GM19023 (cell line): Measurements from ENCODE around the gene INCA1.
"Not testable (repeated sequence)": the region's sequence is repeated elsewhere in the genome, so short reads cannot be mapped to it uniquely, and the experiment has no call there.

Experiments
- ATAC-seq: cut with Tn5 transposase; IDR thresholded peaks from one replicate; pipeline ENCODE4 v1.9.1; 2021; ENCODE audit warnings: mild to moderate bottlenecking, moderate library complexity; ENCODE audit not compliant: unreplicated experiment

The INCA1 gene

GRCh38 chr17:4997302-4998026 lies at the start of gene INCA1, which contains the start of gene KIF1C:
TSS of gene INCA1 (minus strand) at chr17:4997522. CDS start at chr17:4994437, 3,085 bp downstream.
TSS of gene KIF1C (plus strand) at chr17:4997950. CDS start at chr17:5000247, 2,297 bp downstream.
- peak; percentile 86 for ATAC-seq

- no peak for ATAC-seq
Measured at GRCh38 chr17:5045496-5045895, 48.2 kb upstream of the INCA1 start.

- no peak for ATAC-seq
Measured at GRCh38 chr17:5044630-5045029, 47.3 kb upstream of the INCA1 start.

- no peak for ATAC-seq
Measured at GRCh38 chr17:5043524-5043923, 46.2 kb upstream of the INCA1 start.

- ATAC-seq, result no peak
Measured at GRCh38 chr17:5042157-5043022, 45.1 kb upstream of the INCA1 start.

DNA sequence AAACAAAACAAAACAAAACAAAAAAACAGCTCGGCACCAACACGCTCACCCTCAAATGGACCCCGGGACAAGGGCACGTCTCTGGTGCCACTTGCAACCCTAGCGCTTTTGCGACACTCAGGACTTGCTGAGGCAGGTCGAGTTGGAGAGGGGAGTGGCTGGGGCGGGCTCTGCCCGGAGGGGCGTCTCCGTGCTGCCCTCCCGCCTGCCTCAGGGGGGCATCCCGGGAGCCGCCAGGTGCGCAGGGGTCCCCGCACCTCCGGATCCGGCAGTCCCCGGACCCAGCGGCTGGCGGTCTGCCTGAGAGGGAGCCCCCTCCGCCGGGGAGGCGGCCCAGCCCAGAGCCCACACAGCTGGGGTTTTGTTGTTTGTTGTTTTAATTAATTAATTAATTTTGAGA lies 38.0 kb upstream of the INCA1 start, which contains the start of gene SLC52A1:
SLC52A1 (minus strand) TSS at position 112 of the 400 bp plus-strand sequence. CDS start 820 bp downstream, outside the sequence.
- ATAC-seq, result no peak

- ATAC-seq, result no peak
Measured at GRCh38 chr17:5034651-5035050, 37.3 kb upstream of the INCA1 start.

GRCh38 chr17:5034063-5034462 lies 36.7 kb upstream of the INCA1 start:
- no peak for ATAC-seq

GRCh38 chr17:5033352-5034015 lies 36.2 kb upstream of the INCA1 start:
- no peak for ATAC-seq

DNA sequence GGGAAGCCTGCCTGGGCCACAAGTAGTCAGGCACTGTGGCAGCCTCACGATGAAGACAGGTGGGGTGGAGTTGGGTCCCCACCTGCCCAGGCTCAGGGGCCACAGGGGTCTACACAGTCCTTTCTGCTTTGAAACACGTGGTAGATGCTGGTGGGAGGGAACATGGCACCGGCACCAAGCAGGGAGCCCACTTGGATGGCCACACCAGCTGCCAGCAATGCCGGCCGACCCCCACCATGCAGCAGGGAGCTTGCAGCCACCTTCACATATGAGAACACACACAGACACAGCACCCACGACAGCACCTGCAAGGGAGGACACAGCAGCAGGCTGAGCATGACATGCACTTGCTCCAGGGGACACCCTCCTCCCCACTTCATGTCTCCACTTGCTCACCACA lies 35.5 kb upstream of the INCA1 start:
- no peak for ATAC-seq

DNA sequence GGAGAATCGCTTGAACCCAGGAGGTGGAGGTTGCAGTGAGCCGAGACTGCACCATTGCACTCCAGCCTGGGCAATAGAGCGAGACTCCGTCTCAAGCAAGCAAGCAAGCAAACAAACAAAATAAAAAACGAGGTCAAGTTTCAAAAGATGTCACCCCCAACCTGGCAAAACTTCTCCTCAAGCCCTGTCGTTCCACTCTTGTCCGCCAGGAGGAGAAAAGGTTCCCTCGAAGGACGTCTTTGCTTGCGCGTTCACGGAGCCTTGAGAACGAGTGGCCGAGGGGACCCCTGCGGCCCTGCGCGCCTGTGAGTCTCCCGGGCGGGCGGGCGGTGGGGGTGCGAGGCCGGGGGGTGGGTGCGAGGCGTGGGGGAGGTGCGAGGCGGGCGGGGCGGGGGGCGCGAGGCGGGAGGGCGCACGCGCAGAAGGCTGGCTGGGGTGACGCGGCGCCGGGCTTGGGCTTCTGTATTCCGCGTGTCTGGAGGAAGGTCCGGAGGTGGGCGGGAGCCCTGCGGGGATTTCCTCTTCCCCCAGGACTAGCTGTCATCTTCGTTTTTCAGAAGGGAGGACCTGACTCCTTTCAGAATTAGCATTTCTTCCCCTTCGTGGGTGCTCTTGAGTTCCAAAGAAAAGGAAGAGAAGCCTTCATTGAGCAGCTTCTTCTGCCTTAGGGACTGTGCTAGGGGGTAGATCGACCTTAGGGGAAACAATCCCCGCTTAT lies 34.2 kb upstream of the INCA1 start:
- ATAC-seq, result peak; percentile 50

GRCh38 chr17:5030168-5030567 lies 32.8 kb upstream of the INCA1 start:
- not testable (repeated sequence) for ATAC-seq

DNA sequence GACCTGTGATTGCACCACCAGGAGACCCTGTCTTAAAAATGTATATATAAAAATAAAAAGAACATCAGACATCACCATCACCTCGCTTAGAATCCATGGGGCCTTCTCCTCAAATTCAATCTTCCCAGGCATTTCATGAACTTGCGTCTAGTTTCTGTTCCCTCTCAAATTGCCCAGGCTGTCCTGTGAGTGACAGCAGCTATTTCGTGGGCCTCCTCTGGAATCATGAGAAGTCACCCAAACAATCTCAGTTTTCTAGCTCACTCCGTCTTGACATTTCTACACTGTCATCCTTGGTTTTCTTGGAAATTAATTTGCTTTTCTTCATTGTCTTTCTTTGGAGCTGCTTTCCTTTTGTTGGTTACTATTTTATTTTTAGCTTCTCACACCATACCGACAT lies 30.6 kb upstream of the INCA1 start:
- ATAC-seq, result no peak

- ATAC-seq, result no peak
Measured at GRCh38 chr17:5027299-5027698, 30.0 kb upstream of the INCA1 start.

- no peak for ATAC-seq
Measured at GRCh38 chr17:5024604-5025003, 27.3 kb upstream of the INCA1 start.

GRCh38 chr17:5023588-5024147 lies 26.3 kb upstream of the INCA1 start:
- no peak for ATAC-seq

DNA sequence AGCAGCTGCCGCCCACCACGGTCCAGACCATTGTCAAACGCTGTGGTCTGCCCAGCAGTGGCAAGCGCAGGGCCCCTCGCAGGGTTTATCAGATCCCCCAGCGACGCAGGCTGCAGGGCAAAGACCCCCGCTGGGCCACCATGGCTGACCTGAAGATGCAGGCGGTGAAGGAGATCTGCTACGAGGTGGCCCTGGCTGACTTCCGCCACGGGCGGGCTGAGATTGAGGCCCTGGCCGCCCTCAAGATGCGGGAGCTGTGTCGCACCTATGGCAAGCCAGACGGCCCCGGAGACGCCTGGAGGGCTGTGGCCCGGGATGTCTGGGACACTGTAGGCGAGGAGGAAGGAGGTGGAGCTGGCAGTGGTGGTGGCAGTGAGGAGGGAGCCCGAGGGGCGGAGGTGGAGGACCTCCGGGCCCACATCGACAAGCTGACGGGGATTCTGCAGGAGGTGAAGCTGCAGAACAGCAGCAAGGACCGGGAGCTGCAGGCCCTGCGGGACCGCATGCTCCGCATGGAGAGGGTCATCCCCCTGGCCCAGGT lies 24.9 kb upstream of the INCA1 start:
- no peak for ATAC-seq

- ATAC-seq, result no peak
Measured at GRCh38 chr17:5020502-5021023, 23.2 kb upstream of the INCA1 start.

DNA sequence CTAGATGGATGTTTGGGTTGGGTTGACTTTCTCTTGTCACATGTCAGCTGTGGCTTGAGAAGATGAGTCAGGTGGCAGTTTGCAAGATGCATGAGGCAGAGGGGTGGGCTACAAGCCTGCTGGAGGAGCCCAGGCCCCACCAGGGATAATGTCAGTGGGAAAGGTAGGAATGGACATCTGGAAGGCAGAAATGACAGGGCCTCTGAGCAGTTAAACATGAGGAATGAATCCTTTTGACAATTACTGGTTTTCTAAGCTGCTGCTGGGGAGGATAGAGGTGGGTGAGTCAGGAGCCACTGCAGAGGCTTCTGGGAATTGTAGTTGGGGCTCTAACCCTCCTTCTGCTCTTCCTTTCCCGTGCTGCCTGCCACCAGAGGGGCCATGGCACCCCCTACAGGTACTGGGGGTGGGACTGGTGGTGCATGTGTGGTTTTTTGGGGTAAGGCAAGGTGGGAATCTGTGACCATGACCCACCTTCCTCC lies 22.2 kb upstream of the INCA1 start:
- ATAC-seq, result no peak

DNA sequence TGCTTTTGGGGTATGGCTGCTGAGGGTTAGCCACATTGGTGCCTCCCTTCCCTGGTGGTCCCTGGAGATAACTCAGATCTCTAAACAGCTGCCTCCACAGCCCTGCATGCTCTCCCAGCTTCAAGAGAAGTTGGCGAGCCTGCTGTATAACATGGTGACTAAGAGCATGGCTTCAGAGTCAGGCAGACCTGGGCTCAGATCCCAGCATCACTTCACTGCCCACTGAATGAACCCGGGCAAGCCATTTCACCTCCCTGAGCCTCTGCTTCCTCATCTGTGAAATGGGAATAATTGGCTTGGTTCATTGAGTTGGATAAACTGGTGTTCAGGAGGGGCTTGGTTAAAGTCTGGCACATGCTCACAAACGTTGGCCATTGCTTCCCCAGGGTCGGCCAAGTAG lies 17.0 kb upstream of the INCA1 start:
- ATAC-seq, result no peak
